HG02678 (cell line): ENCODE data around the gene MYO18A.
"Not testable (repeated sequence)": the region's sequence is repeated elsewhere in the genome, so short reads cannot be mapped to it uniquely, and the experiment has no call there.

Source experiments
- ATAC-seq: cut with Tn5 transposase; IDR thresholded peaks from one replicate; pipeline ENCODE4 v1.9.1; 2021; ENCODE audit warnings: mild to moderate bottlenecking, moderate library complexity; ENCODE audit not compliant: unreplicated experiment

MYO18A gene

GRCh38 chr17:29109477-29110371 is 70.5 kb downstream of the MYO18A start:
- ATAC-seq = no peak

- ATAC-seq = no peak
Observed at GRCh38 chr17:29108823-29109476, 71.2 kb downstream of the MYO18A start.

GRCh38 chr17:29107933-29108822 is 72.0 kb downstream of the MYO18A start:
- ATAC-seq = no peak

GRCh38 chr17:29107084-29107483 is 73.1 kb downstream of the MYO18A start:
- no peak for ATAC-seq

- no peak for ATAC-seq
Observed at GRCh38 chr17:29103341-29103740, 76.9 kb downstream of the MYO18A start.

GRCh38 chr17:29102741-29103181 is 77.4 kb downstream of the MYO18A start:
- ATAC-seq = no peak

GRCh38 chr17:29102046-29102445 is 78.2 kb downstream of the MYO18A start:
- ATAC-seq = no peak

GRCh38 chr17:29100296-29100695 is 79.9 kb downstream of the MYO18A start:
- ATAC-seq = no peak

GRCh38 chr17:29099527-29099926 is 80.7 kb downstream of the MYO18A start:
- no peak for ATAC-seq

- ATAC-seq = no peak
Observed at GRCh38 chr17:29096094-29096493, 84.1 kb downstream of the MYO18A start.

- ATAC-seq = no peak
Observed at GRCh38 chr17:29095439-29095838, 84.8 kb downstream of the MYO18A start.

GRCh38 chr17:29094101-29094708 is 86.0 kb downstream of the MYO18A start:
- ATAC-seq = no peak

GRCh38 chr17:29093090-29093871 is 86.9 kb downstream of the MYO18A start:
- no peak for ATAC-seq

GRCh38 chr17:29091606-29092289 is 88.5 kb downstream of the MYO18A start:
- no peak for ATAC-seq

- no peak for ATAC-seq
Observed at GRCh38 chr17:29090750-29091605, 89.2 kb downstream of the MYO18A start.

GRCh38 chr17:29090108-29090507 is 90.1 kb downstream of the MYO18A start:
- no peak for ATAC-seq

- ATAC-seq = no peak
Observed at GRCh38 chr17:29089601-29090044, 90.6 kb downstream of the MYO18A start.

- not testable (repeated sequence) for ATAC-seq
Observed at GRCh38 chr17:29088782-29089181, 91.4 kb downstream of the MYO18A start.
